Hepatocyte (in vitro differentiated cells): ENCODE data around the gene AP5S1.

Experiments
- CTCF ChIP-seq: fragments of 200-600 bp; sonication (generic); IDR thresholded peaks from 2 replicates; pipeline ENCODE4 v1.5.1; 2016; ENCODE audit warnings: antibody characterized with exemption, mild to moderate bottlenecking; ENCODE audit not compliant: poor library complexity
- EZH2 ChIP-seq: fragments of 200-600 bp; sonication (generic); IDR thresholded peaks from 2 replicates; pipeline ENCODE4 v1.6.1; 2016; ENCODE audit warnings: antibody characterized with exemption, mild to moderate bottlenecking, borderline replicate concordance

GRCh38 chr20:3842348-3842930, 22.1 kb downstream of the AP5S1 start:
- no peak for TF ChIP-seq CTCF
- no peak for TF ChIP-seq EZH2
